ENCODE results near the gene SPDYE6.
A peak's percentile ranks its signal among the peaks of the same experiment; 100 is the strongest.
"Not testable (repeated sequence)": the region's sequence is repeated elsewhere in the genome, so short reads cannot be mapped to it uniquely, and the experiment has no call there.

Gene SPDYE6

DNA sequence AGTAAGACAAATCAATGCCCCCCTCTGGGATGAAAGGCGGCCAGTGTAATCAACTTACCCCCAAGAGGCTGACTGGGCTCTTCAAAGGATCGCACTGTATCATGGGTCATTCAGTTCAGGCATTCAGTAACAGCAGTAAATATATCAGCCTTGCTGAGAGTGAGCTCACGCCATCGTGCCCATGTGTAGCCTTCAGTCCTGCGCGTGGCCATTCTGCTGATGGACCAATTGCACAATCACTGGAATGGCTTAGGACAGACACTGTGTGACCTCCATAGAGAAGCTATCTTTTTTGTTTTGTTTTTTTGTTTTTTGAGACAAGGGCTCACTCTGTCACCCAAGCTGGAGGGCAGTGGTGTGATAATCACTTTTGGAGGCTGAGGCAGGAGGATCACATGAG lies 30.8 kb upstream of the SPDYE6 start:
- TF ChIP-seq, protein P1, sequence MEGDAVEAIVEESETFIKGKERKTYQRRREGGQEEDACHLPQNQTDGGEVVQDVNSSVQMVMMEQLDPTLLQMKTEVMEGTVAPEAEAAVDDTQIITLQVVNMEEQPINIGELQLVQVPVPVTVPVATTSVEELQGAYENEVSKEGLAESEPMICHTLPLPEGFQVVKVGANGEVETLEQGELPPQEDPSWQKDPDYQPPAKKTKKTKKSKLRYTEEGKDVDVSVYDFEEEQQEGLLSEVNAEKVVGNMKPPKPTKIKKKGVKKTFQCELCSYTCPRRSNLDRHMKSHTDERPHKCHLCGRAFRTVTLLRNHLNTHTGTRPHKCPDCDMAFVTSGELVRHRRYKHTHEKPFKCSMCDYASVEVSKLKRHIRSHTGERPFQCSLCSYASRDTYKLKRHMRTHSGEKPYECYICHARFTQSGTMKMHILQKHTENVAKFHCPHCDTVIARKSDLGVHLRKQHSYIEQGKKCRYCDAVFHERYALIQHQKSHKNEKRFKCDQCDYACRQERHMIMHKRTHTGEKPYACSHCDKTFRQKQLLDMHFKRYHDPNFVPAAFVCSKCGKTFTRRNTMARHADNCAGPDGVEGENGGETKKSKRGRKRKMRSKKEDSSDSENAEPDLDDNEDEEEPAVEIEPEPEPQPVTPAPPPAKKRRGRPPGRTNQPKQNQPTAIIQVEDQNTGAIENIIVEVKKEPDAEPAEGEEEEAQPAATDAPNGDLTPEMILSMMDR (IDR thresholded peaks at IDR 0.05; ENCODE audit: insufficient read depth, low read depth, low read length, missing control alignments), result no peak

DNA sequence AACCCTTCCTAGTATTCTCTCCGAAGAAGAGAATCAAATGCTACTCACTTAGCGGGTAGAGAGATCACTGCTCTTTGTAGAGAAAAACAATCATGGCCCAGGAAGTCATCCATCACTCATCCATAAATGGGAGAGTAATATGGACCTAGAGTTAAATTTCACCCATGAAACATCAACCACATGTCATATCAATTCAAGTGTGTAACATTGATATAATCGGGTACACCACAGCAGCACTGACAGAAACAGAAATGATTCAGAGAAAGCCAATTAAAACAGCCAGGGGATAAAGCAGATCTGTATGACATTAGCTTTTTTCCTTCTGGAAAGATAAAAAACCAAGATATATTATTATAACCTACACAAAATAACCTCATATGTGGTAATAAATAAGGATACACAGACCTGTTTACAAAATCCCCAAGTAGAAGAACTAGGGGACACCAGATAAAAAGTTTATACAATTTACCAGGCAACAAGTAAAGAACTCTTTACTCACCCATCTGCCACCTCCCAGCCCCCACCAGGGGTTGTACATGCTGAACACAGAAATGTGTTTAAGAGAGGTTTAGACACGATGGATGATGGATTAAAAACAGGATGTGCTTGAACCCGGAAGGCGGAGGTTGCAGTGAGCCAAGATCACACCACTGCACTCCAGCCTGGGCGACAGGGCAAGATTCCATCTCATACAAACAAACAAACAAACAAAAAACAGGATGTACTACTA lies 25.6 kb upstream of the SPDYE6 start:
- not testable (repeated sequence) for H3K4me3 ChIP-seq (ENCODE audit: low read depth, low read length); DNase-seq (ENCODE audit: low read depth)

More for the DNA sequence above, 30.8 kb upstream of the SPDYE6 start:
- DNase-seq (ENCODE audit: low read depth), result no peak
- no peak overlapping the region for H3K4me3 ChIP-seq (ENCODE audit: low read depth, low read length)

DNA sequence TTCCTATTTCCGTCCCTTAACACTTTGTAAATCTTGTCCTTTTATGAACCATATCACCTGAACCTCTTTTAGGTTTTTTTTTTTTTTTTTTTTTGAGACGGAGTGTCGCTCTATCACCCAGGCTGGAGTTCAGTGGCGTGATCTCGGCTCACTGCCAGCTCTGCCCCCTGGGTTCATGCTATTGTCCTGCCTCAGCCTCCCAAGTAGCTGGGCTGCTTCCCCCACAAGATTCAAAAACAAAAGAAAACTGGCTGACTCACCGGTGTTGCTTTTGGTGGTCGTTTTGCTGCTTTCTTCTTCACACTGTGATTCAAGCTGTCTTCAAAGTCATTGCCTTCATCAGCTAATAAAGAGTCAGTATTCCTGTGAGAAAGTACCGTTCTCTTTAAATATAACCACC lies 24.6 kb upstream of the SPDYE6 start:
- not testable (repeated sequence) for DNase-seq (ENCODE audit: low read depth); H3K4me3 ChIP-seq (ENCODE audit: low read depth, low read length)

DNA sequence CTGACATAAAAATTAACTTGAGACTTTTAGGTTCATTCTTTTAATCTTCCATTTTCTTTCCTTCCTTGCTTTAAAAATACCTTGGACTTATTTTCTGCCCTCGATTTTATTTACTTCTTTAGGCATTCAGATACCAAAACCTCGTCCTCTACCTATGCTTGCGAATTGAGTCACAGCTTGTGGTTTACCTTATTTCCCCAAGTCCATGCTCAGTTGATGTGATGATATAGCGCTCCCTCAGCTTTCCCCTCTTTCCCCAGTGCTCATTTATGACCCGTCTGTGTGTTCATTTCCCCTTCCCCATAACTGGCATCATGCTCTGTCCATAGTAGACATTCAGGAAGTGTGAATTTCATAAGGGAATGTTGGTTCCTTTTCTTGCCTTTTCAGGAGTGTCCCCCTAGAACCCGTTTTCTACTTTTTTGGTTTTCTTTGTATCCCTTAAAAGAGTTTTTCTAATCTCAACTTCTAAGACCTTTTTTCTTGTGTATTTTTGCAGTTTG lies 20.8 kb upstream of the SPDYE6 start:
- no peak for DNase-seq (ENCODE audit: low read depth)
- TF ChIP-seq, protein P1 (IDR thresholded peaks at IDR 0.05; ENCODE audit: insufficient read depth, low read depth, low read length, missing control alignments), result no peak
- no peak overlapping the region for H3K4me3 ChIP-seq (ENCODE audit: low read depth, low read length)

DNA sequence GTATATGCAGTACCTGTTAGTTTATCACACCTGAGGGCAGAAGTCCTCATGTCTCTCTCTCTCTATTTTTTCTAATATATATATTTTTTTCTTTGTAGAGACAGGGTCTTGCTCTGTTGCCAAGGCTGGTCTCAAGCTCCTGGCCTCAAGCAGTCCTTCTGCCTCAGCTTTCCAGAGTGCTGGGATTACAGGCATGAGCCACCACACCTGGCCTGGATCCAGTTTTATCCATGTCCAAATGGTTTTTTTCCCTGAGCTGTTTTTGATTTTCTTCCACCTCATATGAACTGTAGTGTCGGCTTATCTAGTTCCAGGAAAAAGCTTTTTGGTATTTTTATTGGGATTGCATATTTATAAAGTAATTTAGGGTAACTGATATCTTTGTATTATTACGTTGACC lies 16.6 kb upstream of the SPDYE6 start:
- H3K4me3 ChIP-seq (ENCODE audit: low read depth, low read length); DNase-seq (ENCODE audit: low read depth): not testable (repeated sequence)

DNA sequence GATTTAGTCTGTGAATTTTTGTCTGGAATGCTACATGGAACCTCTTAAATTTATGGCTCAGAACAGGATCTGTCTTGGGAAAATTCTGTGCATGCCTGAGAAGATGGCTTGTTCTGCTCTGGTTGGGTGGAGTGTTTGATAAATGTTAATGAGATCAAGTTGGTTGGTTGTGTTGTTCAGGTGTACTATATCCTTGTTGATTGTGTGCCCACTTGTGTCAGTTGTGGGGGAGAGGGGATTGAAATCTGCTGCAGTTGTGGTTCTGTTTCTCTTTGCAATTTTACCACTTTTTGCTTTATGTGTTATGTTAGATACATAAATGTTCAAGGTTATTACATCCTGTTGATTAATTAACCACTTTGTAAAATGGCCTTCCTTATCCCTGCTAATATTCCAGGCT lies 13.8 kb upstream of the SPDYE6 start:
- DNase-seq (ENCODE audit: low read depth); H3K4me3 ChIP-seq (ENCODE audit: low read depth, low read length): not testable (repeated sequence)

DNA sequence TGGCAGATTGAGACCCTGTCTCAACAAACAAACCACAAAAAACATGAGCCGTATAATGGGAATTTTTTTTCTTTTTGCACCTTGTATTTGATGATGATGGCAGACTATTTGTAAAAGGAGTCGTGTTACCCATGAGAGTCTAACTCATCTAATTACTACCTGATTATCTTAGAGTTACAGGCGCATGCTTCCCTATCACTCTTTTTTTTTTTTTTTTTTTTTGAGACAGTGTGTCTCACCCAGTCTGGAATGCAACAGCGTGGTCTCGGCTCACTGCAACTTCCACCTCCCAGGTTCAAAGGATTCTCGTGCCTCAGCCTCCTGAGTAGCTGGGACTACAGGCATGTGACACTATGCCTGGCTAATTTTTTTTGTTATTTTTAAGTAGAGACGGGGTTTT lies 9.1 kb upstream of the SPDYE6 start:
- DNase-seq (ENCODE audit: low read depth); H3K4me3 ChIP-seq (ENCODE audit: low read depth, low read length): not testable (repeated sequence)

DNA sequence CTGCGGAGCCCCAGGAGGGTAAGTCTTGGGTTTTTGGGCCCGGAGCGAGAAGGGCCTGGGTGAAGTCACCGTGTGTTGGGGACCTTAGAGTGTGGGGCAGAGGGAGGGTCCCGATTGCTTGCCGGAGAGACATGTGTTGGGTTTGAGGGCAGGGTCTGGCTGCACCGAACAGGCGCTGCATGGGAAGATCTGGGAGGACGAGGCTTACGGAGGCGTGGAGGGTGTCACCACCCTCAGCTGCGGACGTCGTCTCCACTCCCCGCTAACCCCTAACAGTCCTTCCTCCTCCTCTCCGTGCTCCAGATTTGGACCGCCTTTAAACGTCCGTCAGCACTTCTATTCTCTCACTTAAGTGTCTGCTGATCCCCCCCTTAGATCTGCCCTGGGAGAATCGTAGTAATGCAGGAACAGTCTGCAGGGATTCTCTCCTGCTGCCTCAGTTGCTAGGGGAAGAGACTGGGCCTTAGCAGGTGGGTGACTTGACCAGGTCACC lies 8.2 kb upstream of the SPDYE6 start:
- not testable (repeated sequence) for DNase-seq (ENCODE audit: low read depth)
- peak overlapping the region; percentile 78 for H3K4me3 ChIP-seq (ENCODE audit: low read depth, low read length)

DNA sequence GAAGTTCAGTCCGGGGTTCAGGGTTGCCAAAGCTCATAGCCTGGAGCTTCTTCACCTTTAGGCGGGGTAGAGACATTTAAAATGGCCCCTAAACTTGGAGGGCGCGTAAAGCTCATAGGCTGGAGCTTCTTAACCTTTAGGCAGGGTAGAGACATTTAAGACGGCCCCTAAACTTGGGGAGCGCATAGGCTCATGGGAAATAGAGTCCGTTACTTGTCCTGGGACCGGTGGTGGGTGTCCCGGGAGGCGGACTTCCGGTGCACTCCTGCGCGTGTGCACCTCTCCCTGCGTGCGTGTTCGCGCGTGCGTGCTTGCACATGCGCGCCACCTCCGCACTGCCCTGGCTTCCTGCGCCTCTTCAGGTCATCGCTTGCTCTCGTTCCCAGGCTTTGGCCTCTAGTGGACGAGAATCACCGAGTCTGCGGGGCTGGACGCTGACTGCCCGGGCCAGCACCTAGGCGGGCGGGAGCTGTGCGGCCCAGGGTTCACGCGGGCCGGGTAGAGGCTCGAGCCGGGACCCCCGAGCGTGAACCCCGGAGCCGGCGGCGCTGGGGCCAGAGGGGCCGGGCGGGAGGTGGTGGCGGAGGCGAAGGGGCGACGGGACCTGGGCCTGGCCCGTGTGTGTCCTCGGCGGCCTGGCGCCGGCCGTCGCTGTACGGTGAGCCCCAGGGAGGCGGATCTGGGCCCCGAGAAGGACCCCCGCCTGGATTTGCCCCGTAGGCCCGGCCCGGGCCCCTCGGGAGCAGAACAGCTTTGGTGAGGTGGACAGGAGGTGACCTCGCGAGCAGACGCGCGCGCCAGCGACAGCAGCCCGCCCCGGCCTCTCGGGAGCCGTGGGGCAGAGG lies 7.5 kb upstream of the SPDYE6 start:
- peak; percentile 99 for DNase-seq (ENCODE audit: low read depth)
- TF ChIP-seq, protein P1 (IDR thresholded peaks at IDR 0.05; ENCODE audit: insufficient read depth, low read depth, low read length, missing control alignments), result peak; percentile 20
- peak overlapping the region; percentile 78 for H3K4me3 ChIP-seq (ENCODE audit: low read depth, low read length)

DNA sequence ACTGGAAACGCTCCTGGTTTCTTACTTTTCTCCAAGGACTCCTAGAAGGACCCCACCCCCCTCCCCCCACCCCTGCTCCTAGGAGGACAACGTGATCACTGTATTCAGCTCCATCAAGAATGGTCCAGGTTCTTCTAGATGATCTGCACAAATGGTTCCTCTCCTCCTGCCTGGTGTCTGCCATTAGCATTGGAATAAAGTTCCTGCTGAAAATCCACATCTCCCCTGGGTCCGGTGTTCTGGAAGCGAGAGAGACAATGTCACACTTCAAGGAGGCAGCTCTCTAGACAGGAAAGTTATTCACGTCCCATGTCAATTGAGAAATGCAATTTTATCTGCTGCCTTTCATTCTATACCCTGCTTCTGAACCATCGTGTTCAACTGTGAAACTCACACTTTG lies 9.3 kb downstream of the SPDYE6 start:
- not testable (repeated sequence) for DNase-seq (ENCODE audit: low read depth); H3K4me3 ChIP-seq (ENCODE audit: low read depth, low read length)

DNA sequence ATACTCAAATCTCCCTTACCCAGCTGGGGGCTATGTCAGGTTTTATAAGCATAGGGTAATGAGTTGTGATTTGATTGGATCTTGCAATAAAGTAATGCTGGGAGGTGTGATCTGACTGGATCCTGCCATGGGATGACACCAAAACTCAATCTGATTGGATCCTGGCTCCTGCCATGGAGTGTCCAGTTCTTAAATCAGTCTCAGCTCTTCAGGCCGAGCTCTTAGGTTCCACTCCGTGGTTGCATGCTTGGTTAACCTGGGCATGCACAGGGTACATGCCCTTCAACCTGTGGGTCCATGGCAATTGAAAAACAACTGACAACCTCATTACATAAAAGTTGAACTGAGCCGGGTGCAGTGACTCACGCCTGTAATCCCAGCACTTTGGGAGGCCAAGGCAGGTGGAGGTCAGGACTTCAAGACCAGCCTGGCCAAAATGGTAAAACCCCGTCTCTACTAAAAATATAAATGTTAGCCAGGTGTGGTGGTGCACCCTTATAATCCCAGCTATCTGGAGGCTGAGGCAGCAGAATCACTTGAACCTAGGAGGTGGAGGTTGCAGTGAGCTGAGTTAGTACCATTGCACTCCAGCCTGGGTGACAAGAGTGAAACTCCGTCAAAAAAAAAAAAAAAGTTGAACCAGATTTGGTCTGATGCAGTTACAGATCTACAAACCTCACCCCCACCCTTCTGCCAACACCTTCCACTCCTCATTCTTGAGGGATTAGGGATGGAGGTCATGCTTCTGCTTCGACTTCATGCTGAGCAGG lies 15.5 kb downstream of the SPDYE6 start:
- not testable (repeated sequence) for H3K4me3 ChIP-seq (ENCODE audit: low read depth, low read length)
- peak; percentile 77 for DNase-seq (ENCODE audit: low read depth)

DNA sequence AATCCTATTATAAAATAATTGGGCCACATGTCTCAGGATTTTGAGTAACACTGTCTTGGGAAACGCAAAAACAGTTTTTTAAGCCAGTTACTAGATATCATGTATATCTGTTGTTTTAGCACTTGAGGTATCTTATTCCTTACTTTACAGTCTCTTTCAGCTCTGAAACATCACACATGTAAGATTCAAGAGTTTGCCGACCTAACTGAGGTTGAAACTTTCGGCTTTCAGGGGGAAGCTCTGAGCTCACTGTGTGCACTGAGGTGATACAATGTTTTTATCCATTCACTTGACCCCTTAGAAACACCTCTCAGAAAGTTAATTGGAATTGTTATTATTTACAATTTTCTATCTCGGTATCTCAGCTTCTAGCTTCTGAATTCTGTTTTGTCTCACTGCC lies 18.8 kb downstream of the SPDYE6 start:
- peak; percentile 40 for DNase-seq (ENCODE audit: low read depth)
- H3K4me3 ChIP-seq (ENCODE audit: low read depth, low read length), result peak overlapping the region; percentile 43

DNA sequence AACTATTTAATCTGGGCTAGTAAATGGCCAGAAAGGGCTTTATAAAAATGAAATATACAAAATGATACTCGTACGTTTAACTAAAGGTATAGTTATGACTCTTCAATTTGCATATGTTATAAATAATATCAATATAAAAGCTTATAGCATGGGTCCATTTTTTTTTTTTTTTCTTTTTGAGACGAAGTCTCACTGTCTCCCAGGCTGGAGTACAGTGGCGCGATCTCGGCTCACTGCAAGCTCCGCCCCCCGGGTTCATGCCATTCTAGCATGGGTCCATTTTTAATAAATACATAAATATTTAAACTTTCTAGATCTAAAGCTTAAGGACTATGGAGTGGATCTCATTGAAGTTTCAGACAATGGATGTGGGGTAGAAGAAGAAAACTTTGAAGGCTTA lies 19.2 kb downstream of the SPDYE6 start:
- not testable (repeated sequence) for DNase-seq (ENCODE audit: low read depth)
- H3K4me3 ChIP-seq (ENCODE audit: low read depth, low read length), result peak overlapping the region; percentile 43

DNA sequence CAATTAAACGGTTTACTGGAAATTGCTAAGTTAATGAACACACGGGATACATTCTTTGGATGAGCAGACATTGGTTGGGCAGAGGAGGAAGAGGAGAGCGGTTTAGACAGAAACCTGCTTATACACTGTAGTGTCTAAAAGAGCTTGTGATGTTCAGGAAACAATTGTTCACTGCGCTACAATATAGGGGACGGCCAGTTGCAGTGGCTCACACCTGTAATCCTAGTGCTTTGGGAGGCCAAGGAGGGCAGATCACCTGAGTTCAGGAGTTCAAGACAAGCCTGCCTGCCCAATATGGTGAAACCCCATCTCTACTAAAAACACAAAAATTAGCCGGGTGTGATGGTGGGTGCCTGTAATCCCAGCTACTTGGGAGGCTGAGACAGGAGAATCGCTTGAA lies 20.7 kb downstream of the SPDYE6 start:
- DNase-seq (ENCODE audit: low read depth), result peak; percentile 59
- H3K4me3 ChIP-seq (ENCODE audit: low read depth, low read length), result not testable (repeated sequence)
